Measurements from ENCODE around the gene MARF1. TPM values are rescaled to one million over a fixed set of nuclear protein-coding genes. Genes with fewer than 3 reads are reported as not detected.

The MARF1 gene
- total RNA-seq, 1 donor from 2014 or later = 50.8 TPM

- H3K27ac Mint-ChIP-seq (ENCODE audit: unreplicated experiment) = no peak overlapping the region
- H3K4me3 Mint-ChIP-seq (ENCODE audit: unreplicated experiment) = no peak overlapping the region
- TF ChIP-seq, protein P1, sequence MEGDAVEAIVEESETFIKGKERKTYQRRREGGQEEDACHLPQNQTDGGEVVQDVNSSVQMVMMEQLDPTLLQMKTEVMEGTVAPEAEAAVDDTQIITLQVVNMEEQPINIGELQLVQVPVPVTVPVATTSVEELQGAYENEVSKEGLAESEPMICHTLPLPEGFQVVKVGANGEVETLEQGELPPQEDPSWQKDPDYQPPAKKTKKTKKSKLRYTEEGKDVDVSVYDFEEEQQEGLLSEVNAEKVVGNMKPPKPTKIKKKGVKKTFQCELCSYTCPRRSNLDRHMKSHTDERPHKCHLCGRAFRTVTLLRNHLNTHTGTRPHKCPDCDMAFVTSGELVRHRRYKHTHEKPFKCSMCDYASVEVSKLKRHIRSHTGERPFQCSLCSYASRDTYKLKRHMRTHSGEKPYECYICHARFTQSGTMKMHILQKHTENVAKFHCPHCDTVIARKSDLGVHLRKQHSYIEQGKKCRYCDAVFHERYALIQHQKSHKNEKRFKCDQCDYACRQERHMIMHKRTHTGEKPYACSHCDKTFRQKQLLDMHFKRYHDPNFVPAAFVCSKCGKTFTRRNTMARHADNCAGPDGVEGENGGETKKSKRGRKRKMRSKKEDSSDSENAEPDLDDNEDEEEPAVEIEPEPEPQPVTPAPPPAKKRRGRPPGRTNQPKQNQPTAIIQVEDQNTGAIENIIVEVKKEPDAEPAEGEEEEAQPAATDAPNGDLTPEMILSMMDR (IDR thresholded peaks at IDR 0.05) = no peak
- H3K9me3 Mint-ChIP-seq (ENCODE audit: low read depth) = no peaks in the 10 kb centered on the region
- peaks cover 6% of the 10 kb centered on the region for H3K36me3 Mint-ChIP-seq (ENCODE audit: low read depth)
- peaks cover 11% of the 10 kb centered on the region for H3K4me1 Mint-ChIP-seq (ENCODE audit: low read depth)
- no peaks in the 10 kb centered on the region for H3K27me3 Mint-ChIP-seq (ENCODE audit: low read depth)
- DNase-seq (ENCODE audit: low spot score) = no peak
Observed at GRCh38 chr16:15545544-15545943, 97.4 kb downstream of the MARF1 start.

DNA sequence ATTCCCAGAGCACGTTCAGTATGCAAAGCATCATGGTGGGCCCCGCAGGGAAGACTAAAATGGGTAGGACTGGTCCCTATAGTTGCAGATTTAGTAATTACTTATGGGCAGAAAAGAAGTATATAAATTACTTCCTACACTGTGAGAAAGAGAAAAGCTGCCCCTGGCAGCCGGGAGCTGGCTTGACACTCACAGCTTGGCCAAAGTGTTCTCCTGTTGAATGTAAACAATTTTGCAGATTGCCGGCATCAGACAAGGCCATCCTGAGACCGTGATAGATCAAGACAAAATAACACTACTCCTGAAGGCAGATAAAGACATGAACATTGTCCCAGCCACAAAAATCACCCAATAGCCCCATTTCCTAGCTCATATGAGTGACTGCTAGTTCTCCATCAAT lies 98.5 kb downstream of the MARF1 start:
- Mint-ChIP-seq H3K4me1 (ENCODE audit: low read depth) (peaks cover 11% of the 10 kb centered on the region), H3K27me3 (ENCODE audit: low read depth) (no peaks in the 10 kb centered on the region), H3K36me3 (ENCODE audit: low read depth) (peaks cover 6% of the 10 kb centered on the region), H3K4me3 (ENCODE audit: unreplicated experiment) (no peak overlapping the region), H3K9me3 (ENCODE audit: low read depth) (no peaks in the 10 kb centered on the region), H3K27ac (ENCODE audit: unreplicated experiment) (peak overlapping the region; percentile 15)
- TF ChIP-seq, protein P1 (IDR thresholded peaks at IDR 0.05) = no peak
- DNase-seq (ENCODE audit: low spot score) = no peak

Other genes with a start within 250 kb of the MARF1 start
- gene MPV17L, start 247.4 kb downstream of the MARF1 start, total RNA-seq = 0.94 to 3.8 TPM (median 3.5 TPM) in 3 replicates
- 29.9 to 37.8 TPM (median 35.9 TPM) in 3 replicates for gene BMERB1, start 208.6 kb downstream of the MARF1 start, total RNA-seq
- gene NDE1, start 7.1 kb upstream of the MARF1 start, total RNA-seq = 29.3 to 32.9 TPM (median 32.3 TPM) in 3 replicates
- 4.8 to 58.3 TPM (median 57.8 TPM) in 3 replicates for gene MYH11, start 213.9 kb upstream of the MARF1 start, total RNA-seq
- 16.4 to 25.5 TPM (median 19.7 TPM) in 3 replicates for gene CEP20, start 245.4 kb upstream of the MARF1 start, total RNA-seq